ENCODE measurements around the gene C1orf210.

GRCh38 chr1:43277116-43277876 lies 8.1 kb downstream of the C1orf210 start:
- TF ChIP-seq, protein P1, sequence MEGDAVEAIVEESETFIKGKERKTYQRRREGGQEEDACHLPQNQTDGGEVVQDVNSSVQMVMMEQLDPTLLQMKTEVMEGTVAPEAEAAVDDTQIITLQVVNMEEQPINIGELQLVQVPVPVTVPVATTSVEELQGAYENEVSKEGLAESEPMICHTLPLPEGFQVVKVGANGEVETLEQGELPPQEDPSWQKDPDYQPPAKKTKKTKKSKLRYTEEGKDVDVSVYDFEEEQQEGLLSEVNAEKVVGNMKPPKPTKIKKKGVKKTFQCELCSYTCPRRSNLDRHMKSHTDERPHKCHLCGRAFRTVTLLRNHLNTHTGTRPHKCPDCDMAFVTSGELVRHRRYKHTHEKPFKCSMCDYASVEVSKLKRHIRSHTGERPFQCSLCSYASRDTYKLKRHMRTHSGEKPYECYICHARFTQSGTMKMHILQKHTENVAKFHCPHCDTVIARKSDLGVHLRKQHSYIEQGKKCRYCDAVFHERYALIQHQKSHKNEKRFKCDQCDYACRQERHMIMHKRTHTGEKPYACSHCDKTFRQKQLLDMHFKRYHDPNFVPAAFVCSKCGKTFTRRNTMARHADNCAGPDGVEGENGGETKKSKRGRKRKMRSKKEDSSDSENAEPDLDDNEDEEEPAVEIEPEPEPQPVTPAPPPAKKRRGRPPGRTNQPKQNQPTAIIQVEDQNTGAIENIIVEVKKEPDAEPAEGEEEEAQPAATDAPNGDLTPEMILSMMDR (conservative IDR thresholded peaks at IDR 0.05): no peak
- no peak for TF ChIP-seq ZFX (IDR thresholded peaks at IDR 0.05)

All from C4-2B (cell line).